IPS-NIHi7 (cell line): ENCODE results near the gene HIPK2.

Experiments used
- DNase-seq: peaks from one replicate; pipeline ENCODE4 v3.0.0; 2012; ENCODE audit warnings: mixed read lengths; ENCODE audit errors: extremely low spot score

Gene HIPK2

DNA sequence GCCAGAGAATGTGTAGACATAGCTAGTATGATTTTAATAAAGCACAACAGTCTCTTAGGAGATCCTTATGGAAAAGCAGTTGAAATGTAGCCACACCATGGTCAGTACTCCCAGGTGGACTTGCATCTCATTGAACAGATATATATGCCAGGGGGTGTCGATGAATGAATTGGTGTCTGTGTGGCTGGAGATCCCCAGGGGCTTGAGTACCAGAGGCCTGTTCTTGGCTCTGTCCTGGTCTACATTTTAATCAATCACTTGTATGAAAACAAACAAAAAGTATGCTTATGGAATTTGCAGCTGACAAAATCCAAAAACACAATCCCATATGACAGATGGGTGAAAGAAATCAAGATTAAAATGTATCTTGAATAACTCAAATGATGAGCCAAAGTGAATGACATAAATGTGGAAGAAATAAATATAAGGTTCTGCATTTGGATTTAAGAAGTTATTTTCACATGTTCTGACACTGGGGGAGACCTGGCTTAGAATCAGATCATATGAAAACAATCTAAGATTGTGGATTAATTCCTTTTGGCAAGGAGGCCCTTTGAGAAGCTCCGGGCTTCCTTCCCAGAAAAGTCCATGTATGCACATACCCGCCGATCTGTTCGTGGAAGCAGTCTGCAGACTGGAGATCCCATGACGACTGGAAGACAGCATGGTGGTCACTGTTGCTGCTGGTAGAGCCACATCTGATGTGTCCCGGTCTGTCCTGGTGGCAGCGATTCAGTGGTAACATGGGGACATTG is 238.7 kb downstream of the HIPK2 start:
- no peak for DNase-seq

DNA sequence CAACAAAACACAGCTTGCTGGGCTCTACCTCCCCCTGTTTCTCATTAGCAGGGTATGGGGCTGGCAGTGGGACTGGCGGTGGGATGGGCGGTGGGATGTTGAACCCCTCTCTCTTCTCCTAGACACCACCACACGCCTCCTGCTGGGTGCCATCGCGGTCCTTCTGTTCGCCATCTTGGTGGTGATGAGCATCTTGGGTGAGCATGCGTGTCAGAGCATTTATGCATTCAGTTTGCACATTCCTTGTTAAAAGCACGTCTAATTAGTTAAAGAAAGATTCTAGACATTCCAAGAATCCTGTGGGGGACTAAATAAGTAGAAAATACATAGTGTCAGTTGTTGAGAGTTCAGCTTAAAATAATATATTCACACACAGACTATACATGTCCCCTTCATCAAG is 241.6 kb downstream of the HIPK2 start:
- DNase-seq, result no peak

DNA sequence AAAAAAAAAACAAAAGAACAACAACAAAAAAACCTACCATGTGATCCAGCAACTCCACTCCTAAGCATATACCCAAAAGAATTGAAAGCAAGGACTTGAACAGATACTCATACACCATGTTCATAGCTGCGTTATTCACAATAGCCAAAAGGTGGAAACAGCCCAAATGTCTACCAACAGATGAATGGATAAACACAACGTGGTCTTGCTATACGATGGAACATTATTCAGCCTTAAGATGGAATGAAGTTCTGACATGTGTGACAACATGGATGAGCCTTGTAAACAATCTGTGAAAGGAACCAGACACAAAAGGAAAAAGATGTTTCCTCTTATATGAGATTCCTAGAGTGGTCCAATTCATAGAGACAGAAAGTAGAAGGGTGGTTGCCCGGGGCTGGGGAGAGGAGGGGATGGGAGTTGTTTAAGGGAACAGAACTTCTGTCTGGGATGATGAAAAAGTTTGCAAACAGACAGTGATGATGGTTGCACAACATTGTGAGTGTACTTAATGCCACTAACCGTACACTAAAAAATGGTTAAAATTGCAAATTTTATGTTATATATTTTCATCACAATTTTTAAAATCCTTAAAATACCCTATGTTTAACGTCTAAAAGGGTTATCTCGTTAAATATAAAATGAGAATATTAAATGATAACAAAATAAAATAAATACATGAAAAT is 242.7 kb downstream of the HIPK2 start:
- DNase-seq, result no peak

- no peak for DNase-seq
These were observed 243.7 kb downstream of the HIPK2 start for GRCh38 chr7:139534096-139534495.

DNA sequence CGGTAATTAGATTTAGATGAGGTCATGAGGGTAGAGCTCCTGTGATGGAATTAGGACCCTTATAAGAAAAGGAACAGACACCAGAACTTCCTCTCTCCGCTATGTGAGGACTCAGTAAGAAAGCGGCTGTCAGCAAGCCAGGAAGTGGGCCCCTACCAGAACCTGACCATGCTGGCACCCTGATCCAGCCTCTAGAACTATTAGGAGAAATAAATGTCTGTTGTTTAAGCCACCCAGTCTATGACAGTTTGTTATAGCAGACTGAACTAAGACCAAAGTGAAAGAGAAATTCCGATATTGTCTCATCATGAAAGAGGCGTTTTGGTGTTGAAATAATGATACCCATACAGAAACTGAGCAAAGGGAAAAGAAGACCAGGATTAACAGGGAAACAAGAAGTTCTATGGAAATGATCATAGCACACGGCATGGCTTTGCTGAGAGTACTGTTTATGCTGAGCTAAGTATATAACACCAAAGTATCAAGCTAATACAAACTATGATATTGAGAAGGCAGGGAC is 245.1 kb downstream of the HIPK2 start:
- no peak for DNase-seq

GRCh38 chr7:139531094-139531493 is 246.7 kb downstream of the HIPK2 start:
- DNase-seq, result no peak

DNA sequence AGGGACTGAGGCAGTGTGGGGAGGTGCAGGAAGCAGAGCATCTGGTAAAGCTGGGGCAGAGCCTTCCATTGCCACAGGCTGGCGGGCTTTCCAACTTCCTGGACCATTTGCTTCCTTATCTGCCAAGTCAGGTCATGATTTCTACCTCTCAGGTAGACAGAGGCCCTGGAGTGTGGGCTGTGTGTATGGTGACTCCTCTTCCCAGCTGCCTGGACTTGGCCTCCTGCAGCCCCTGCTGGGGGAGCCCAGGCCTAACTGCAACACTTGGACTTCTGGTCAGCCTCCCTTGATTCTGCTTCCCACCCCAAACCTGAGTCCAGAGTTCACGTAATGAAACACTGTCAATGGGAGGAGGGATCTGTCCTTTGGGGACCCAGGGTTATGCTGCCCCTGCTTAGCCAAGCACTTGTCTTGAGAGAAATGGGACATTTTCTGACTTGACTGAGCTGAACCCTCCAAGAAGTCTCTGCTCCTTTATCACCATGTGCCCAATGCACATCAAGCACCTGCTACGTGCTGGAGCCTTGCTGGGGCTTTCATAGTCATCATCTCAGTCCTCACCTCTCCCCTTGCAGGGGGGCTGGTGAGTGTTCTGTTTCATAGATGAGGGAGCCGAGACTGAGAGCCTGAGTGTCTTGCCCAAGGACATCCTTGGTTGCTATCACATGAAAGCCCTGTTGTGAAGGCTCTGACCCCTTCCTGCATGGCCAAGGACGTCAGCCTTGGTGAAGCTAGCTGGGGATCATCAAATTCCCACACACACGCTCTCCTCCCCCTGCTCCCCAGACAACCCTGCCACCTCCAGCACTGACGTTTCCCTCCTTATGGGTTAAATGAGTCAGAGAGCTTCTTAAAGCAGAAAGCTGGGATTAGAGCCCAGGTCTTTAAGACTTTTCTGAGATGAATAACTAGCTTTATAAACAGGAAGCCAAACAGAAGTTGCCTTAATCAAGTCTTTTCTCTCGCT is 250.9 kb downstream of the HIPK2 start:
- no peak for DNase-seq

GRCh38 chr7:139525750-139526149 is 252.0 kb downstream of the HIPK2 start:
- no peak for DNase-seq

DNA sequence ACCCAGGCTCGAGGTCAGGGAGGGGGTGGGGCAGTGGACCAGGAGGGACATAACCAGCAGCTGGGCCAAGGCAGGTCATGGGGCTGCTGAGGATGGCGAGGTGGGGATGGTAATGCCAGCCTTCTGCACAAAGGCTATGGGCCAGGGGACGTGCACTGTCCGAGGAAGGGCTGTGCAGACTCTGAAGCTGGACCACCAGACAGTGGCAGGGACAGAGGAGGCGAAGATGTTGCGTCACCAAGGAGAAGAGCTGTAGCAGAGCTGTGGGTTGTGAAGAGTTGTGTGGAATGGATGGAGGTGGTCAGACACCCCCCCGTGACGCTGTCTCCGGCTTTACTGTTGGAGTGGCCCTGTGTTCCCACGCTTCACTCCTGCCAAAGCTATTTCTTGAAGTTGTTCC is 252.6 kb downstream of the HIPK2 start:
- DNase-seq, result no peak

- DNase-seq, result peak; percentile 49
These were observed 253.6 kb downstream of the HIPK2 start for GRCh38 chr7:139523968-139524815.

- DNase-seq, result peak; percentile 38
These were observed 254.4 kb downstream of the HIPK2 start, which contains the start of gene CLEC2L for GRCh38 chr7:139523199-139523941. CLEC2L (plus strand) TSS chr7:139523685; CDS start chr7:139523928, 243 bp downstream.

- no peak for DNase-seq
These were observed 255.0 kb downstream of the HIPK2 start for GRCh38 chr7:139522830-139523198.

DNA sequence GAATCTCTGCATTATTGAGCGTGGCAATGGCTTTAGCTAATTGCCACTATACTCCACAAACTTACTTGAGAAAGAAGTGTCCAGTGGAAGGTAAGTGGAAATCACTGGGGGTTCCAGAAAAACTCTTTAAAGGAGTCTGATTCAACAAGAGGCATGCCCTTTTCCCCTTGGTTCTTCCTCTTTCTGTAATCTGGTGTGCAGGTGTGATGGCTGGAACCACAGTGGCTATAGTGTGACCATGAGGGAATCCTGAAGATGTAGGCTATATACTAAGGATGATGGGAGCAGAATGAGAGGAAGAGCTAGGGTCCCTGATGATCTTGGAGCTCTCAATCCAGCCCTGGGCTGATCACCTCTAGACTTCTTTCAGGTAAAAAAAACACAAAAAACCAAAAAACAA is 256.4 kb downstream of the HIPK2 start:
- no peak for DNase-seq

GRCh38 chr7:139515266-139515665 is 262.5 kb downstream of the HIPK2 start:
- DNase-seq, result peak; percentile 57
